HFF-Myc (cell line): Measurements from ENCODE around the gene PLD4.

Experiments
- DNase-seq: peaks from one replicate; pipeline ENCODE4 v3.0.0-alpha.2; 2011; ENCODE audit warnings: low read depth; ENCODE audit errors: extremely low read depth
- H3K4me3 ChIP-seq: replicated peaks from 2 replicates; pipeline ENCODE4 v1.5.1; 2011; ENCODE audit warnings: low read depth, mild to moderate bottlenecking, control low read depth, low read length
- CTCF ChIP-seq: IDR thresholded peaks from 2 replicates; pipeline ENCODE4 v1.5.1; 2012; ENCODE audit warnings: mild to moderate bottlenecking, low read depth, low read length, control low read depth; ENCODE audit errors: missing control alignments

PLD4 gene

GRCh38 chr14:104955396-104955770, 30.7 kb downstream of the PLD4 start:
- DNase-seq = no peak
- H3K4me3 ChIP-seq = no peak overlapping the region
- no peak for TF ChIP-seq CTCF

DNA sequence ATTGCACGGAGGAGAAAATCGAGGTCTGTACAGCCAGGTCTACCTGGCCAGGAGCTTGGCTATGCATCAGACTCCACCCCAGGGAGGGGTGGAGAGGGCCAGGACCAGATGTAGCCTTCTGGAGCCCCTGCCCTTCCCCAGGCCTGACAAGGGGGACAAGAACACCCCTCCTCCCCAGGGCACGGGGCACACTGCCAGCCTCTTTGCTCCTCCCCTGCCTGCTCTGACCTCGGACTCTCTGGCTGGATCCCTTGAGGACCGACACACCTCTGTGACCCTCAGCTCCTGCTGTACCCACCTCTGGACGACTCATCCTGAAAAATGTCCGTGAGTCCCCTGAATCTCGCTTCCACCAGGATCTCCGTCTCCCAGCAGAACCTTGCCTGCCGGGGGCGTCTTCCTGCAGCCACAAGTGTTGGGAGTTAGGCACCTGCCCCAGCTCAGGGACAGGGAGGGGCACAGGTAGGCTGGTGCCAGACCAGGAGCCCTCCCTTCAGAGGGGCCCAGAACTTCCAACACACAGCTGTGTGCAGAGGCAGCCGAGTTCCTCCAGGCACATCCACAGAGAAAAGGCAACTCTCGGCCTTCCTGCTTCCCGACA, 31.7 kb downstream of the PLD4 start:
- no peak overlapping the region for H3K4me3 ChIP-seq
- no peak for TF ChIP-seq CTCF
- no peak for DNase-seq

DNA sequence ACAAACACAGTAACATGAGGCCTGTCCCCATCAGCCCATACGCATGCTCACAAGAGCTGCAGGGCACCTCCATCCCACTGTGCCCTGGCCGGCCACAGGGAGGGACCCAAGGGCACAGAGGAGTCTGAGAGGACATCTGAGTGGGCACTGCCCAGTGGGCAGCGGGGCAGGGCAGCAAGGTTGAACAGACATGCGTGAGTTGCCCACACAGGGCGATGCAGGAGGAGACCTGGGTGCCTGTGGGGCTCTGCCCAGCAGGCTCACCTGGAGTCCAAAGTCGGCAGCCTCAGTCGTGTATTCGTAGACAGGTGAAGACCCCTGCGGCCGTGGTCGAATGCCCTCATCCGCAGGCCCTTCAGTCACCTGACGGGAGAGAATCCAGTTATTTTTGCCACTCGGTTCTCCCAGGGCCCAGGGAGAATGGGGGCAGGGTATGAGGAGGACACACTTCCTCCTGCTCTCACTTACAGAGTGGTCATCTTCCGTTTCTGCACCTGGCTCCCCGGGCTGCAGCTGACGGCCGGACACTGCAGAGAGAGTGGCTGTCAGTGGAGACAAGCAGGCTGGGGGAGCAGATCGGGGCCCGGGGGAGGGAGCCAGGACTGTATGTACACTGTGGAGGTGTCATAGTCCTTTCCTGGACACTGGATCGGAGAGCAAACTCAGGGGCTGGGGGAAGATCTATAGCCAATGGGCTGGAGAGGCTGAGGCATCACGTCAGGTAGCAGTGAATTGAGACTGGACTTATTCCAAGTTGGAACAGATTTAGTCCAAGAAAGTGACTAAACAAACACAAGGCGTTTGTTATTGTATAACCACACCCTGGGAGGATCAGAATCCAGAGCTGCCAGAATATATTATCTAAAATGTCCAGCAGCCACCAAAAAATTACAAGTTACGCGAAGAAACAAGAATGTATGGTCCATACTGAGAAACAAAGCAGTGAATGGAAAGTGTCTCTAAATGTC, 32.8 kb downstream of the PLD4 start:
- TF ChIP-seq CTCF = no peak
- no peak for DNase-seq
- H3K4me3 ChIP-seq = no peak overlapping the region

- no peak for DNase-seq
- TF ChIP-seq CTCF = no peak
- H3K4me3 ChIP-seq = no peak overlapping the region
Observed at GRCh38 chr14:104964546-104964945, 39.9 kb downstream of the PLD4 start.

GRCh38 chr14:104965561-104966231, 41.0 kb downstream of the PLD4 start:
- DNase-seq = no peak
- no peak for TF ChIP-seq CTCF

GRCh38 chr14:104966261-104966865, 41.7 kb downstream of the PLD4 start:
- H3K4me3 ChIP-seq = no peak overlapping the region
- no peak for TF ChIP-seq CTCF
- DNase-seq = no peak

More at GRCh38 chr14:104965561-104966231, 41.0 kb downstream of the PLD4 start:
- H3K4me3 ChIP-seq = no peak overlapping the region
